A172 (cell line): ENCODE results near the gene CDKN3. TPM values are rescaled to one million over a fixed set of nuclear protein-coding genes. Genes with fewer than 3 reads are reported as not detected.
"Not testable (repeated sequence)": the region's sequence is repeated elsewhere in the genome, so short reads cannot be mapped to it uniquely, and the experiment has no call there.

Source experiments
- DNase-seq: peaks from one replicate; pipeline ENCODE4 v3.0.0-alpha.2; 2015; ENCODE audit warnings: low spot score
- total RNA-seq: library from RNA; depleted of rRNA; stranded (reverse); fragments of >200 nt; shearing (Covaris generic); gene quantifications from 2 replicates; pipeline ENCODE4 v1.2.3, GENCODE V29; 2014; rRNA removed

CDKN3 gene
- total RNA-seq, 1 experiment from 2014 or later: 166 TPM

GRCh38 chr14:54456820-54457608 lies 60.2 kb downstream of the CDKN3 start:
- not testable (repeated sequence) for DNase-seq

- no peak for DNase-seq
These were observed 60.8 kb downstream of the CDKN3 start for GRCh38 chr14:54457609-54457996.

DNA sequence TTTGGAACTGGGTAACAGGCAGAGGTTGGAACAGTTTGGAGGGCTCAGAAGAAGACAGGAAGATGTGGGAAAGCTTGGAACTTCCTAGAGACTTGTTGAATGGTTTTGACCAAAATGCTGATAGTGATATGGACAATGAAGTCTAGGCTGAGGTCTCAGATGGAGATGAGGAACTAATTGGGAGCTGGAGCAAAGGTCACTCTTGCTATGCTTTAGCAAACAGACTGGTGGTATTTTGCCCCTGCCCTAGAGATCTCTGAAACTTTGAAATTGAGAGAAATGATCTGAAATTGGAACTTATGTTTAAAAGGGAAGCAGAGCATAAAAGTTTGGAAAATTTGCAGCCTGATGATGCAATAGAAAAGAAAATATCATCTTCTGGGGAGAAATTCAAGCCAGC lies 61.7 kb downstream of the CDKN3 start:
- DNase-seq: not testable (repeated sequence)

DNA sequence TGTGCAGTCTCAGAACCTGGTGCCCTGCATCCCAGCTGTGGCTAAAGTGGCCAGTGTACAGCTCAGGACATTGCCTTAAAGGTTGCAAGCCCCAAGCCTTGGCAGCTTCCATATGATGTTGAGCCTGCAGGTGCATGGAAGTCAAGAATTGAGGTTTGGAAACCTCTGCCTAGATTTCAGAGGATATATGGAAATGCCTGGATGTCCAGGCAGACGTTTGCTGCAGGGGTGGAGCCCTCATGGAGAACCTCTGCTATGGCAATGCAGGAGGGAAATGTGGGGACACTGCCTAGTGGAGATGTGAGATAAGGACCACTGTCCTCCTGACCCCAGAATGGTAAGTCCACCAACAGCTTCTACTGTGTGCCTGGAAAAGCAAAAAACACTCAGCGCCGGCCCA lies 62.3 kb downstream of the CDKN3 start:
- DNase-seq: no peak

DNA sequence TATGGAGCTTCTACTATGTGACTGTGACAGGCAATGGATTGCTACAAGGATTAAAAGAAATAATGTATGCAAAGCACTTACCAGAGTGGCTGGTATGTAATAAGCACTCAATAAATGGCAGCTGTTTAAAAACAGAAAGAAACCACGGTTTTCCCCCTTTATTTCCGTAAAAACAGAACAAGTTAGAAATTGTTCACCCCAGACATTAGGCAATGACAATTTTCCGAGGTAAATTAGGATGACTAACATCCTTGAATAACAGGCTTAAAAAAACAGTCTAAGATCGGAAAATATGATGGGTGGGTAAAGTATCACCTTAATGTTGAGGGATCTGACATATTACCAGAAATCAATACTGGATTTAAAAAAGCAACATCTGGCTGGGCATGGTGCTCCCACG lies 65.2 kb downstream of the CDKN3 start:
- no peak for DNase-seq

- no peak for DNase-seq
These were observed 68.8 kb downstream of the CDKN3 start for GRCh38 chr14:54465654-54466053.

GRCh38 chr14:54467280-54467679 lies 70.5 kb downstream of the CDKN3 start:
- no peak for DNase-seq

Other genes with a start within 250 kb of the CDKN3 start
- 90.4 and 106 TPM in 2 replicates for gene CNIH1, start 44.4 kb downstream of the CDKN3 start, total RNA-seq
- 63.2 and 96.4 TPM in 2 replicates for gene GMFB, start 92.0 kb downstream of the CDKN3 start, total RNA-seq
- 10.9 and 12.9 TPM in 2 replicates for gene CGRRF1, start 112.9 kb downstream of the CDKN3 start, total RNA-seq
- gene SAMD4A, start 170.1 kb downstream of the CDKN3 start, total RNA-seq: 2.3 and 9.5 TPM in 2 replicates